Activated naive CD8-positive, alpha-beta T cell (primary cell): ENCODE measurements around the gene RASAL1.
A peak's percentile ranks its signal among the peaks of the same experiment; 100 is the strongest.

Experiments used
- H3K27ac Mint-ChIP-seq: one replicate; pipeline ENCODE4 v1.8.0; 2021; ENCODE audit warnings: mixed read lengths
- H3K27me3 Mint-ChIP-seq: one replicate; pipeline ENCODE4 v1.8.0; 2021; ENCODE audit warnings: mixed read lengths
- H3K36me3 Mint-ChIP-seq: one replicate; pipeline ENCODE4 v1.8.0; 2021; ENCODE audit warnings: mixed read lengths
- H3K4me1 Mint-ChIP-seq: one replicate; pipeline ENCODE4 v1.8.0; 2021; ENCODE audit warnings: low read depth, mixed read lengths
- H3K4me3 Mint-ChIP-seq: one replicate; pipeline ENCODE4 v1.8.0; 2021; ENCODE audit warnings: mild to moderate bottlenecking, mixed read lengths
- H3K9me3 Mint-ChIP-seq: one replicate; pipeline ENCODE4 v1.8.0; 2021; ENCODE audit warnings: low read depth, mixed read lengths

Gene RASAL1

DNA sequence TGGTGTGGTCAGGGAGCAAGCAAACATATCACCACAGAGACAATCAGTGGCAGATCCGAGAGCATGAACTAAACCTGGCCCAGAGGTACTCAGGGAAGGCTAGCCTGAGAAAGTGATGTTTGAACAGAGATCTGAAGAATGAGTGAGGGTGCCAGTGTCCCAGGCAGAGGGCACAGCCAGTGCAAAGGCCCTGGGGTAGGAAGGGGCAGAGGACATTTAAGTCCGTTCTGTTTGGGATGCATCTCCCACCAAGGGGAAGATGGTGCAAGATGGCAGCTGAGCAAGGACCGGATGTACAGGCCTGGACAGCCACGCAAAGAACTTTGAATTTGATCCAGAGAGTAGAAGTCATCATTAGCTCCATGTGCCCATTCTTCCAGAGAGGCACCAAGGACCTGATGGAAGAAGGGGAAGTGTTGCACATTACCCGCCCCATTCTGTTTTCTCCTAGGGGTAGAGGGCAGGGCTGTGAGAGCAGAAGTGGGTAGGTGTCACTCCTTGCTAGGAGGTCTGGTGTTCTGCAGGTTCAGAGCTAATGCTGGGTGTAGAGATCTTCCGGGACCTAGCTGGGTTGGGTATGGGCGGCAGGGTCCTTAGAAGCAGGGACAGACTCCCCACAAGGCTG lies 75.1 kb downstream of the RASAL1 start:
- Mint-ChIP-seq H3K4me3 (no peak overlapping the region), H3K27me3 (no peaks in the 10 kb centered on the region), H3K4me1 (peaks cover 16% of the 10 kb centered on the region), H3K27ac (no peak overlapping the region), H3K9me3 (no peaks in the 10 kb centered on the region), H3K36me3 (no peaks in the 10 kb centered on the region)

DNA sequence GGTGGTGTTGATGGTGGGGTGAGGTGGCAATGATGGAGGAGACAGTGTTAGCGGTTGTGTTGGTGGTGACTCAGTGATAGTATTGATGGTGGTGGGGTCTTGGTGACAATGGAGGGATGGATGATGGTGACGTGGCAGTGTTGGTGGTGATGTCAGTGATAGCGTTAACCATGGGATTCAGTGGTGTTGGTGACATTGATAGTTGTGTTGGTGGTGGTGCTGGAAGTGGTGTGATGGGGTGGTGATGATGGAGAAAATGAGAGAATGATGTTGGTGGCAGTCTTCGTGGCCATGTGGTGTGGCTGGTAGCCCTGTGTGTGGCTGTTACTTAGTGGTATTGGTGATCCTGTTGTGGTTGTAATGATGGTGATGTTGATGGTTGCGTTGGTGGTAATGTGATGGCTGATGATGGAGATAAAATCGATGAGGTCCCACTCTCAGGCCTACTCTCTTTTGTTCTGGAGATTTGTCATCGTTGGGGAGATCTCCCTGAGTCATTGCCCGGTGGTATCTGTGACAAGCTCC lies 76.4 kb downstream of the RASAL1 start:
- Mint-ChIP-seq H3K9me3 (no peaks in the 10 kb centered on the region), H3K36me3 (no peaks in the 10 kb centered on the region), H3K4me1 (peaks cover 13% of the 10 kb centered on the region), H3K4me3 (no peak overlapping the region), H3K27me3 (no peaks in the 10 kb centered on the region), H3K27ac (no peak overlapping the region)

DNA sequence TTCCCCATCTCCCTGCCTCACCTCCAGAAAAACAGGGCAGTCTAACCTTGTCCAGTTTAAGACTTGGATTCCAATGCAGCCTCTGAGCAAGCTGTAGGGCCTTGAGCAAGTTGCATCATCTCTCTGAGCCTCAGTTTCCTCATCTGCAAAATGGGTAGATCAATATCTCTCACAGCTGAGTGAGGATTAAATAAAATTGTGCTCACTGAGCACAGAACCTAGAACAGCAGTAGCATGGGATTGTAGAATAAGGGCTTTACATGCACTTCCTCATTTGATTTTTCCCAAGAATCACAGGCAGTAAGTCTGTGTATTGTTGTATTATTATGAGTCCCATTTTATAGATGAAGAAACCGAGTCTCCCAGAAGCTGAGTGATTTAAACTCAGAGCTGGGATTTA lies 77.0 kb downstream of the RASAL1 start:
- no peaks in the 10 kb centered on the region for H3K27me3 Mint-ChIP-seq
- no peak overlapping the region for H3K4me3 Mint-ChIP-seq
- H3K36me3 Mint-ChIP-seq: no peaks in the 10 kb centered on the region
- H3K9me3 Mint-ChIP-seq: no peaks in the 10 kb centered on the region
- H3K27ac Mint-ChIP-seq: no peak overlapping the region
- peaks cover 13% of the 10 kb centered on the region for H3K4me1 Mint-ChIP-seq

DNA sequence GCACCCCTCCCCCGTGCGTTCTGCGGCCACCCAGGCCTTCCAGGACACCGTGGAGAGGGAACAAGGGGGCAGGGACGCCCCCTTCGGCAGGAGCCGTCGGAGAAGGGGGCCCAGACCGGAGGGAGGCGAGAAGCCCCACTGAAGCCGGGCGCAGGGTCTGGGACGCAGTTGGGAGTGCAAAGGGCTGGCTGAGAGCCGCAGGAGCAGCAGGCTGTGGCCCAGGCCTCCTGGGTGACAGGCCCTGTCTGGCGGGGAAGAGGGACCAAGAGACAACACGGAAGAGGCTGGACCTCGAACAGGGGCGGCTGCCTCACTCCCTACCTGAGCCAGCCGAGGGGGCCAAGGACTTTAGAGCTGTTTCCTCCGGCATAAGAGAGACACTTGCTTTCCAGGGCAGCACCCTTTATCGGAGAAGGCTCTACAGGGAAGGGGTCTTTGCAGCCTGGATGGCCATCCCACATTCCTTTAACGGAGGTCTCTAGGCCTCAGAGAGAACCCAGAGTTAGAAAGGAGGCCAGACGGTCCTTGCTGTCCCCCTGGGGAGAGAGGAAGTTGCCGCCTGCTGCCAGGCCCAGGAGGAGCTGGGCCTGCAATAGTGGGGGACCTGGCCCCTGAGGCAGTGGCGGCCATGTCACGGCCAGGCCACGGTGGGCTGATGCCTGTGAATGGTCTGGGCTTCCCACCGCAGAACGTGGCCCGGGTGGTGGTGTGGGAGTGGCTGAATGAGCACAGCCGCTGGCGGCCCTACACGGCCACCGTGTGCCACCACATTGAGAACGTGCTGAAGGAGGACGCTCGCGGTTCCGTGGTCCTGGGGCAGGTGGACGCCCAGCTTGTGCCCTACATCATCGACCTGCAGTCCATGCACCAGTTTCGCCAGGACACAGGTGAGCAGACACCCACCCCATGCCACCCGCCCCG lies 77.7 kb downstream of the RASAL1 start:
- Mint-ChIP-seq H3K4me3 (peak overlapping the region; percentile 35), H3K9me3 (no peaks in the 10 kb centered on the region), H3K4me1 (peaks cover 15% of the 10 kb centered on the region), H3K36me3 (no peaks in the 10 kb centered on the region), H3K27ac (no peak overlapping the region), H3K27me3 (no peaks in the 10 kb centered on the region)

DNA sequence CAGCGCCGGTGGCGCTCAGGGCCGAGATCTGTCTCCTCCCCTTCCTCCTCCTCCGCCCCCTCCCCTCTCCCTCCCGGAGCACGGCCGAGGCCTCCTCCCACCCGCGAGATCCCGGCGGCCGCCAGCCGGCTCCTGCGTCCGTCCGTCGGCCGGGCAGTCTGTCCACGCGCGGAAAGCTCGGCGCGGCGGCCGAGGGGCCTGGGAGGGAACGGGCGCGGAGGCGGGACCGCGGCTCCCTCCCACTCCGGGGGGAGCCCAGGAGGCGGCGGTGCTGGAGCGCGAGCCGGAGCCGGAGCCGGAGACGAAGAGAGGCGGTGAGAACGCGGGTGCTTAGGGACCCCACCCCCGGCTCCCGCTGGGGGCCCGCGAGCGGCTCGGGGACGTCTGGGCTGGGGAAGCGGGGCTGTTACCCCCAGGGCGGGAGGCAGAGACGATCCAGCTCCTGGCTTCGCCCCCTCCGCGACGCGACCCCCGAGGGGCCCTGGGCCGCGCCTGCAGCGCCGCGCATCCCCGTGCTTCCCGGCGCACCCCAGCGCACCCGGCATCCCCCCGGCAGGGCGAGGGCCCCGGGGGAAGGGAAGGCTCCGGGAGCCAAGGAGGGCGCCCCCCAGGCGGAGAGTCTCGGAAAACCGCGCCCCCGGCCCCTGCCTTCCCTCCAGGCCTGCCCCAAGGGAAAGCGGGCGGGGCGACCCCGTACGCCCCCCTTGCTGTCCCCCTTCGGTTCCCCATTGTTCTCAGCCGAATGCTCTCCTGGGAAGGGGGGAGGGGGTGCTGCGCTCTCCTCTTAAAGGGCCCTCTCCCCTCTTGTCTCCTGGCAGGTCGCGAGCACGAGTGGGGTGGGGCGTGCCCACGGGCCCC lies 78.7 kb downstream of the RASAL1 start, which contains the start of gene DTX1:
Gene DTX1 (plus strand): TSS at position 100 of the 858 bp plus-strand sequence. CDS start 1,463 bp downstream, outside the sequence.
- Mint-ChIP-seq H3K36me3 (no peaks in the 10 kb centered on the region), H3K4me1 (peaks cover 23% of the 10 kb centered on the region), H3K27me3 (no peaks in the 10 kb centered on the region), H3K4me3 (peak within 1 kb of the TSS; percentile 75), H3K27ac (no peak within 1 kb of the TSS), H3K9me3 (no peaks in the 10 kb centered on the region)

DNA sequence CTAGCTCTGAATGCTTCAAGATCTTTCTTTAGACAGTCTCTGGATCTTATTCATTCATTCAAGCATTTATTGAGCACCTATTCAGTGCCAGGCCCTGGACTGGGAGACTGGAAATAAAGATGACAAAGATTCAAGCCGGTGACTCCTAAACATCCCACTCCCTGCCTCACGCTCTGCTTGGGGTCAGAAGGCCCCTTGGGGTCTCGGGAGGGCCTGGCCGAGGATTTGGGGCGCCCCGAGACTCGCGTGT lies 79.3 kb downstream of the RASAL1 start:
- Mint-ChIP-seq H3K4me1 (peaks cover 23% of the 10 kb centered on the region), H3K4me3 (peak overlapping the region; percentile 75), H3K27me3 (no peaks in the 10 kb centered on the region), H3K36me3 (no peaks in the 10 kb centered on the region), H3K27ac (no peak overlapping the region), H3K9me3 (no peaks in the 10 kb centered on the region)

DNA sequence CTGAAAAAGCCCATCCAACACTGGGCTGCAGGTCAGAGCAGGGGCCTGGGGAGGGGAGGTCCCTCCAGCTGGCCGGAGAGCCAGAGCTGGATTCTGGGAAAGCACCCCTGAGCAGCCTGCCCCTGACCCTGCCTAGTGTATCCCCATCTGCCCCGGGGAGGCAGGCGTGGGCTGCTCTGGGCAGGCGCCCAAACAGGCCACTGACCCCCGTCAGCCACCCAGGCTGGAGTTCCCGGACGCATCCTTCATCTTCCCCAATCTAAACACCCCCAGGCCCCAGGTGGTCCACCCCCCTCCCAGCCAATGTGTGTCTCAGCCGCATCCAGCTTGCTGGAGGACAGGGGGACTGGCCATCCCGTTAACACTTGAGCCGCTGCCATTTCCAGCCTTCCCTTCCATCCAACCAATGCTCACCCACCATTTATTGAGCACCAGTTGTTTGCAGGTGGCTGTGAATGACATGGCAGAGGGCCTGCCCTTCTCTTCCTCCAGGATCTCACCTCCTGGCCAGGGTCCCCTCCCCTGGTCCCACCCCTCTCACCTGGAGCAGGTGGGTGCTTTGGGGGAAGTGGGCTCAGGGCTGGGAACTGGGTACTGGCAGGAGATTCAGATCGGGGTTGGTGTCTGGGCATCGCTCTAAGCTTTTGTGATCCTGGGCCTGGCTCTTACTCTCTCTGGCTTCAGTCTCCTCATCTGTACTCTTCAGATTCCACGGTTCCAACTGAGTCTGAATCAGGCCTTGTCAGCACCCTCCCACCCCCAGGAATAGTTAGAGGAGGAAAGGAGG lies 79.8 kb downstream of the RASAL1 start:
- Mint-ChIP-seq H3K4me3 (peak overlapping the region; percentile 75), H3K9me3 (no peaks in the 10 kb centered on the region), H3K27me3 (no peaks in the 10 kb centered on the region), H3K4me1 (peaks cover 21% of the 10 kb centered on the region), H3K27ac (no peak overlapping the region), H3K36me3 (no peaks in the 10 kb centered on the region)

DNA sequence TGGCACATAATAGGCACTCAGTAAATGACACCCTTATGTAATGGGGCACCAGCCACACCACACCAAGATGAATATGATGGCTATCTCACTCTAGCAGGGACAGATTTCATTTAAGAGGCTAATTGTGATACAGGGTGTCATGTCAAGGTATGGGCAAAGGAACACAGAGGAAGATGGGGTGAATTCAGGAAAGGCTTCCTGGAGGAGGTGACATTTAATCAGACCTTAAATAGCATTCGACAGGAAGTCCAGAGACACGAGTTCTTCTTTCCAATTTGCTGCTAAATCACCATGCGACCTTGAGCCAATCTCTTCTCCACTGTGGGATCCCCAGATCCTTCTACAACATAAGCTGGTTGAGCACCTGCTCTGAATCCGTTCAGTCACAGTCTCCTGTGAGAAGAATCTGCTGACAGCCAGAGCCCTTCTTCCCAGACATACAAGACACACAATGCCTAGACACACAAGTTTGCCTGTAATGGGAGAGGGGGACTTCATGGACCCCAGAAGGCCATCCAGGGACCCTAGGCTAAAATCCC lies 80.5 kb downstream of the RASAL1 start:
- no peaks in the 10 kb centered on the region for H3K36me3 Mint-ChIP-seq
- no peaks in the 10 kb centered on the region for H3K27me3 Mint-ChIP-seq
- H3K9me3 Mint-ChIP-seq: no peaks in the 10 kb centered on the region
- peak overlapping the region; percentile 64 for H3K27ac Mint-ChIP-seq
- peak overlapping the region; percentile 52 for H3K4me3 Mint-ChIP-seq
- H3K4me1 Mint-ChIP-seq: peaks cover 21% of the 10 kb centered on the region

DNA sequence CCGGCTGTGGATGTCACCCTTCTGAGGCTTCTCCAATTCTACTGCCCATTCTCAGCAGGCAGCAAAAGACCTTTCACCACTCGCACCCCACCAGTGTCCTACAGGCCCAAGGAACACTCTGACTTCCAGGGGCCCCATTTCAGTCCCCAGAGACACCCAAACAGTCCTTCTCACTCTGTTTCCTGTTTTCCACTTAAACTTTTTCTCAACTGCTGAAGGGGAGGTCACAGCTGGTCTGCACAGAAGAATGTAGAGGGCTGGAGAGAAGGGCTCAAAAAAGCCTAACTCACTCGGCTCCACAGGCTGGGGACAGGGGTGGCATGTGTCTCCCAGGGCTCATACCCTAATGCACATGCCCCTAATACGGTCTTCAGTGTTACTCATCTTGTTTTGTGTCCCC lies 83.2 kb downstream of the RASAL1 start:
- H3K27ac Mint-ChIP-seq: no peak overlapping the region
- H3K4me3 Mint-ChIP-seq: no peak overlapping the region
- no peaks in the 10 kb centered on the region for H3K36me3 Mint-ChIP-seq
- H3K4me1 Mint-ChIP-seq: peaks cover 21% of the 10 kb centered on the region
- no peaks in the 10 kb centered on the region for H3K9me3 Mint-ChIP-seq
- H3K27me3 Mint-ChIP-seq: no peaks in the 10 kb centered on the region

DNA sequence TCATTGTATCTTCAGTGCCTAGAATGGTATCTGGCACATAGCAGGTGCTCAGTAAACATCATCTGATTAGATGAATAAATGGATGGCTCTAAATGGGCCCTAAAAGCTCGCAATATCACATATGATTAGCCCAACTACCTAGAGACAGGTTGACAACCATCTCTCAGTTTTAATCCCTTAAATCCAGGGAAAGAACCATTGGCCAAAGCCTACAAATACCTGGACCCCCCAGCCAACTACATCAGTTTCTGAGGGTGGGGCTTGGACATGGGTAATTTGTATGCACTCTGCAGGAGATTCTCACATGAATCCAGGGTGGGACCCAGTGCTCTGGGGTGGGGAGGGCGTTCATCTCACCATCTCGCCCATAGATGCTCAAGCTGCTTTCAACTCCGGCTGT lies 83.8 kb downstream of the RASAL1 start:
- no peaks in the 10 kb centered on the region for H3K27me3 Mint-ChIP-seq
- H3K4me3 Mint-ChIP-seq: no peak overlapping the region
- H3K27ac Mint-ChIP-seq: no peak overlapping the region
- H3K36me3 Mint-ChIP-seq: no peaks in the 10 kb centered on the region
- no peaks in the 10 kb centered on the region for H3K9me3 Mint-ChIP-seq
- peaks cover 21% of the 10 kb centered on the region for H3K4me1 Mint-ChIP-seq

DNA sequence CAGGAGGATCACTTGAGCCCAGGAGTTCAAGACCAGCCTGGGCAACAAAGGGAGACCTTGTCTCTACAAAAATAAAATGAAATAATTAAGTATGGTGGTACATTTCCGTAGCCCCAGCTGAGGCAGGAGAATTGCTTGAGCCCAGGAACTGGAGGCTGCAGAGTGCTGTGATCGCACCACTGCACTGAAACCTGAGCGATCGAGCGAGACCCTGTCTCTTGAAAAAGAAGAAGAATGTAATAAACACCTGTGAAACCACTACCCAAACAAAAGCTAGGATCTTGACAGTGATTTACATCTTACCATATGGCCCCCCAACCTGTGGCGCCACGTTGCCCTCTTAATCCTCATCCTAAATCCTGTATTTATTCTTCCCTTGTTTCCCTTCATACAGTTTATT lies 84.8 kb downstream of the RASAL1 start:
- Mint-ChIP-seq H3K4me3 (no peak overlapping the region), H3K27ac (no peak overlapping the region), H3K36me3 (no peaks in the 10 kb centered on the region), H3K9me3 (no peaks in the 10 kb centered on the region), H3K27me3 (no peaks in the 10 kb centered on the region), H3K4me1 (peaks cover 17% of the 10 kb centered on the region)

DNA sequence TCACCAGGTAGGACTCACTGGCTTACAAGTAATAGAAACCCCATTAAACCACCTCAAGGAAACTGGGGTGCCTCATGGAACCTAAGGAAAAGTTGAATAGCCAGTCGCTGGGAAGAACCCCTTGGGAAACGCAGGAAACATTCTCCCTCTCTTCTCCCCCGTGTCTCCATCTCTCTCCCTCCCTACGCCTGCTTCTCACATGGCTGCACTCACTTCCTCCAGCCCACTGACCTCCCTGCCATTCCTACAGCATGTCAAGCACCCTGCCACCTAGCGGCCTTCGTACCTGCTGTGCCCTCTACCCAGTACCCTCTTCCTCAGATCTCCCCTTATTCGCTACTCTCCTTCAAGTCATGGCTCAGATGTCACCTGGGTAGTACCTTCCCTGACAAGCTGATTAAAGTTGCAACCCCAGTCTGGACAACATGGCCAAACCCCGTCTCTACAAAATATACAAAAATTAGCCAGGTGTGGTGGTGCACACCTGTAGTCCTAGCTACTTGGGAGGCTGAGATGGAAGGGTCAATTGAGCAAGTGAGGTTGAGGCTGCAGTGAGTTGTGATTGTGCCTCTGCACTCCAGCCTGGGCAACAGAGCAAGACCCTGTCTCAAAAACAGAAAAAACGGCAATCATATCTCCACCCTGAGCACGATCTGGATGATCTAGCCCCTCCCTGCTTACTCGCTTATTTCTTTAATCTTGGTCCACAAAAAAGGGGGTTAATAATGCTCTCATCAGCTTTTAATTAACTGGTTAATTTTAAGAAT lies 85.4 kb downstream of the RASAL1 start:
- H3K4me3 Mint-ChIP-seq: no peak overlapping the region

More for the DNA sequence above, 85.4 kb downstream of the RASAL1 start:
- peaks cover 15% of the 10 kb centered on the region for H3K4me1 Mint-ChIP-seq
- no peak overlapping the region for H3K27ac Mint-ChIP-seq
- H3K27me3 Mint-ChIP-seq: no peaks in the 10 kb centered on the region
- no peaks in the 10 kb centered on the region for H3K9me3 Mint-ChIP-seq
- no peaks in the 10 kb centered on the region for H3K36me3 Mint-ChIP-seq
